GM21515 (cell line): Measurements from ENCODE around the gene NFS1.
"Not testable (repeated sequence)": the region's sequence is repeated elsewhere in the genome, so short reads cannot be mapped to it uniquely, and the experiment has no call there.

Experiments used
- ATAC-seq: cut with Tn5 transposase; IDR thresholded peaks from one replicate; pipeline ENCODE4 v1.9.1; 2021; ENCODE audit not compliant: unreplicated experiment

NFS1 gene

DNA sequence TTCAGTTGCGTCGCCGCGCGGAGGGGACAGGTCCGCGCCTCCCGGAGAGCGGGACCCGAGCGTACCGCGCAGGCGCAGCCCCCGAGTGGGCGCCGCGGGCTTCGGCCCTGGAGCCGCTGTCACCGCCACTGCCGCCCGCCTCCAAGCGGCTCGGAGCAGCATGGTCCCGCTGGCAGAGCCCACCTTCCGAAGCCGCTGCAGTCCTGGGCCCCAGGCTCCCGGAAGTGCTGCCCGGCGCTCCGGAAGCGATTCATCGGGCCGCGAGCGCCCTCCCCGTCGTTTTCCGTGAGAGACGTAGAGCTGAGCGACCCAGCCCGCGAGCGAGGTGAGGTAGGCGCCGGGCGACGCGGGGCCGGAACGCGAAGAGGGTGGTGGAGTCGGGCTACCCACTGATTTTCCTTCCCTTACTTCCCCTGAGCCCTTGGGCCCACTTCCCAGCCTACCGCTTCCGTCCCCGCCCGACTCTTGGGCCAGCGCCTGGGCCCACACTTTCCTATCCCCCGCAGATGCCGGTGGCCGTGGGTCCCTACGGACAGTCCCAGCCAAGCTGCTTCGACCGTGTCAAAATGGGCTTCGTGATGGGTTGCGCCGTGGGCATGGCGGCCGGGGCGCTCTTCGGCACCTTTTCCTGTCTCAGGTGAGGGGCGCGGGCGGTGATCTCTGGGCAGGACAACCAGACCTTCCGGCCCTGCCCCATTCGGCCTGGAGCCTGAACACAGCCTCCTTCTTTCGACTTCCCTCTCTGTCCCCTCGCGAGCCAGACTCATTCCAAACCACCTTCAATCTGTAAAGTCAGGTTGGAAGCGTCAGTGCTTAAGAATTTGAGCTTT is at the start of gene NFS1, which contains the start of gene ROMO1:
TSS of gene NFS1 (minus strand) at position 226 of the 830 bp plus-strand sequence. CDS start at position 162, 64 bp downstream.
TSS of gene ROMO1 (plus strand) at position 279 of the 830 bp plus-strand sequence. CDS start at position 507, 228 bp downstream.
- peak; percentile 70 for ATAC-seq

DNA sequence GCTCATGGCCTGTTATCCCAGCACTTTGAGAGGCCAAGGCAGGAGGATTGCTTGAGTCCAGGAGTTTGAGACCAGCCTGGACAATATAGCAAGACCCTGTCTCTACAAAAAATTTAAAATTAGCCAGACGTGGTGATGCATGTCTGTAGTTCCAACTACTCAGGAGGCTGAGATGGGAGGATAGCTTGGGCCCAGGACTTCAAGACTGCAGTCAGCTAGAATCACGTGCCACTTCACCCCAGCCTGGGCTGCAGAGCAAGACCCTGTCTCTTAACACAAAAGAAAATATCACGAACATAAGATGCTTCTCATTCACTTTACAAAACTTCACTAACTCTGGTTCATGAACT is 45.3 kb upstream of the NFS1 start:
- ATAC-seq: not testable (repeated sequence)

- ATAC-seq: no peak
These were observed 44.7 kb upstream of the NFS1 start for GRCh38 chr20:35743693-35744491.

GRCh38 chr20:35742741-35743523 is 43.8 kb upstream of the NFS1 start:
- ATAC-seq: no peak

DNA sequence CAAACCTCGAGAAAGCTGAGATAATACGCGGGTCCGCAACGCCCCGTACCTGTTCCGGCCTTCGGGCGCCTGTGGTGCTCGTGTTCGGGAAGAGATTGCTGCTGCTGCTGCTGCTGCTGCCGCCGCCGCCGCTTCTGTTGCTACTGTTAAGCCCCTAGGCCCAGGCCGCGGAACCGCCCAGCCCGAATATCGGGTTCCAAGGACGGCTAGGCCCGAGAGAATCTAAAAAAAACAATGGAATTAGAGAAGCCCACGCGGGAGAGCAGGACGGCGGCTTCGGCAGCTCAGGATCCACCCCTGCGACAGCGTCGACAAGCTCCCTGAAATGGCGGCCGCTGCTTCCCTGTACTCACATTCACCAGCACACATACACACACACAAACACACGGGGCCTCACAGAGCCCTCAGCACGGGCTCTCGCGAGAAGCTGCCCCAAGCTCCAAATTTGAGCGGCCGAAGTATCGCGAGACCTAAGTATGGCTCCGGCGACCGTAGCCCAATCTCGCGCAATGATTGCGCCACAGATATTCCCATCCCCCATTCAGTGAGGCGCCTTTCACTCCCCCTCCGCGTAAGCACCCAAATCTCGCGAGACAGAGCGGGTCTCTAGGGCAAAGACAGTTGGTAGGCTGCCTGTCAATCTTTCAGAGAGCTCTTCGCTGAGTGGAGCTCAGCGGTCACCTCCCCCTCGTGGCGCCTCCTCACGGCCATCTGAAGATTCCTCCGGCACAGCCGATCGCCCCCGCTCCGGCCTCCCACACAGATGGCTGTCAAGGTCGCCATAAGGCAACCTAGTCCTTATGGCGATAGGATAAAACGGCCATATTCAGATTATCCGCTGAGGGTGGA is 43.0 kb upstream of the NFS1 start, which contains the start of gene RBM39:
TSS of gene RBM39 (minus strand) at position 369 of the 849 bp plus-strand sequence. CDS start 1,386 bp downstream, outside the sequence.
- peak; percentile 86 for ATAC-seq

- no peak for ATAC-seq
These were observed 40.4 kb upstream of the NFS1 start for GRCh38 chr20:35739294-35740163.

DNA sequence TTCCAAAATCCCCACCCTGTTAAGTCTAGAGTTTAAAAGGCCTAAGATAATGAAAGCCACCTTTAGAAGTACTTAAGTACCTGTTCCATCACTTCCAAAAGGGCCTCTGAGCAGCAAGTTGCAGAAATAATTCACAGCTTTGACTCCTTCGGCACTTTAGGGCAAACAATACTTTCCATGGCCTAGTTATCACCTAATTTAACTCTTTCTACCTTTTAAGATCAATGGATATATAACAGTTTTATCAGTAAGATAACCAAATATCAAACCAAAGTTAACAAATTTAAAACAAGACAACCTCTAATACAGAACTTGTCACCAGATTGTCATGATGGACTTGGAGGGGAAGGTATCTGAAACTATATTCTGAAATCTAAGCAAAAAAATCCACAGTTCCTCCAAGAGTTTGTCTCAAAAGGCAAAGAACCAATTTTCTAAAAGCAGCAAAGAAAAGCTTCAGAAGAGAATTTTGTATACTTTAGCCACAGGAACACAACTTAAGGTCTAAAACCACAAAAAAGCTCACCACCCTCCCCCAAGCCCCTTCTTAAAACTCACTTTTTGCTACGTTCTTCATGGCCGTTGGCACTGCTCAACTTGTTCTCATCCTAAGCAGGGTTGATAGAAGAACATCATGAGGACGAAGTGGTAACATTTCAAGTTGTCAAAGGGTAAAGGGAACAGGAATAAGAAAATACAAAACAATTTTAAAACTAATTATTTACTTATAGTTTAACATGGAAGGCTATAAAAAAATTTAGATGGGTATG is 39.4 kb upstream of the NFS1 start:
- ATAC-seq: no peak

- no peak for ATAC-seq
These were observed 38.7 kb upstream of the NFS1 start for GRCh38 chr20:35737865-35738333.

DNA sequence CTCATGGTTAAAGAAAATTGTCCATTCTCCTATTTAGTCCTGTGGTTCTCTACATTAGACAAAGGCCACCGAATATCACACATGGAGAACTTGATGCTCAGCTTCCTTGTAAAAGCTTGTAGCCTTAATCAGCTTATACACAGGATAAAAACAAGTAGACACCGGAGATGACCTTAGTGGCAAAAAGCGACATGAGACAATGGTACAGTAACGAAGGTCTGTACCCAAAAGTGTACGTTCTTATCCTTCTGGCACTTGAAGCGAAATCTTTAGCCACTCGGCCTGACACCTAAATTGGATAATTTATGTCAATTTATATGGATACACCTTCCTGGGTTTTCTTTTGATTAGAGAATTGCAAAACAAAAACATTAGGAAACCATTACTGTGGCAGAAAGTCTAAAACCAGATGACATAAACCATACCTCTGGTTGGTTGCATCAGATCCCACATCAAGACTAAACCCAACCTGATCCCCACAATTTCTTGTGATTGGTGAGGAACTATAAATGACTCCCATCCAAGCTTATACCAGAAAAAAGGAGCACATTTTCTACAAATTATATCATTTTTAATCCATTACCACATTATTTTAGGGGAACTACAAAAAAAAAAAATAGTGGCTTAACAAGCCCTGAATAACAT is 36.8 kb upstream of the NFS1 start:
- no peak for ATAC-seq

GRCh38 chr20:35734777-35735649 is 35.9 kb upstream of the NFS1 start:
- ATAC-seq: no peak

DNA sequence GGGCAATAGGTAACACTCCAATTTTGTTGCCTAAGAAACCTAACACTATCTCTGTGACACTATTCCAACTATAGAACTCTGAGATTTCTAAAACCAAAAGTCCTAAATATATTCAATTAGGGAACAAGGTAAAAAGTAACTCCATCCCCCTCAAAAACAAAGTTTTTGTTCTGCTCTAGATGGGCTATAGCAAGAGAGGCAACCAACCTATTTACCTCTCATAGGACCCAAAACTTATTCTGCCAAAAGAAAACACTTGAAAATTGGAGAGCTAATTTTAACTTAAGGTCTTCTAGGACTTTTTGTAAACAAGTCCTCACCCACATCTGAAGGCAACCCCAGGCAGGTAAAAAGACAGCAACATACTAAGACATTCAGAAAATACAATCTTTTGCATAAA is 35.2 kb upstream of the NFS1 start:
- ATAC-seq: no peak

- no peak for ATAC-seq
These were observed 33.5 kb upstream of the NFS1 start for GRCh38 chr20:35732644-35732982.

GRCh38 chr20:35731862-35732643 is 32.9 kb upstream of the NFS1 start:
- ATAC-seq: no peak

GRCh38 chr20:35731469-35731788 is 32.3 kb upstream of the NFS1 start:
- no peak for ATAC-seq

DNA sequence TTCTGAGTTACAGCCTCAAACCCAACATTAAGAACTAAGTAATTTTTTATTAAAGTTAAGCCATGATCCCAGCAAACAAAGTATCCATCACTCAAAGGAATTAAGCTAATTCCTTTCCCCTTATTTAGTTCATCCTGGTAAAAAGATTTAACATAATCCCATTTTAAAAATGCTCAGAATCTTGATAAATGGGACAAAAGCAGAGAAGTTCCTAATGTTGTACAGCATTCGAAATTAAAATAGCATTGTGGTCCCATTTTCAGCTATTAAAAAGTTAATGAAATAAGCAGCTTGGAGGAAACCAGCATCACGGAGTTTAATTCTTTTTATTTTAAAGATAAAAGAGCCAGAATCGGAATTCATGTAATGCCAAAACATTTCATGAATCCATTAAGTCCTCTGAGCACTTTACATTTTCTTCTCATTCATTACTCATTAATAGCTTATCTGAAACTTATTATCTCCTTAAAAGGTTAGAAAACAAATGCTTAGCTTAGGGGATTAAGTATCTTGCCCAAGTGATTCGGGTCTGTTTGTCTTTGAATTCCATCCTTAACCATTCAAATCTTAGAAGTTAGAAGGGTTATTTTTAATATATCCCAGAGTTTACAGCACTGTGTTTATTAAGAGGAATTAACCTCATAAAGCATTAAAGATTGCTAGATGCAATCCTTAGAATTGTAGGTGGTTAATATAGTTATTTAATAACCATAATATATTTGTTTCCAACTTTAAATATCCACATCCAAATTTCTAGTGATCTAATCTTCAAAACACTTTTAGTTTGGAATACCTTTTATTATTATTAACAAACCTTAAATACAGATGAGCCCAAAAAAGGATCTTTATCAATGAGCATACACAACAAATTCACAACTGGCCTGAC is 31.7 kb upstream of the NFS1 start:
- ATAC-seq: no peak
